Activated naive CD8-positive, alpha-beta T cell treated with anti-CD3 and anti-CD28 coated beads, Interleukin-2, amount 50 U/mL, for 24 hours (primary cell): ENCODE results near the gene PRDM2.
"Not testable (repeated sequence)": the region's sequence is repeated elsewhere in the genome, so short reads cannot be mapped to it uniquely, and the experiment has no call there.

Experiments used
- ATAC-seq: fragments of 150-1000 bp; cut with Tn5 transposase; one replicate; pipeline ENCODE4 v1.10.0; 2021
- DNase-seq: peaks from one replicate; pipeline ENCODE4 v3.0.0; 2021
- H3K27ac Mint-ChIP-seq: one replicate; pipeline ENCODE4 v1.8.0; 2021; ENCODE audit warnings: mild to moderate bottlenecking, mixed read lengths
- H3K27me3 Mint-ChIP-seq: one replicate; pipeline ENCODE4 v1.8.0; 2021; ENCODE audit warnings: mixed read lengths
- H3K36me3 Mint-ChIP-seq: one replicate; pipeline ENCODE4 v1.8.0; 2021; ENCODE audit warnings: low read depth, mixed read lengths
- H3K4me1 Mint-ChIP-seq: one replicate; pipeline ENCODE4 v1.8.0; 2021; ENCODE audit warnings: mixed read lengths
- H3K4me3 Mint-ChIP-seq: one replicate; pipeline ENCODE4 v1.8.0; 2021; ENCODE audit warnings: mild to moderate bottlenecking, moderate library complexity, mixed read lengths
- H3K9me3 Mint-ChIP-seq: one replicate; pipeline ENCODE4 v1.8.0; 2021; ENCODE audit warnings: mixed read lengths

PRDM2 gene

GRCh38 chr1:13707164-13707563, 7.2 kb downstream of the PRDM2 start:
- Mint-ChIP-seq H3K27me3 (no peaks in the 10 kb centered on the region), H3K27ac (no peak overlapping the region), H3K36me3 (peaks cover 17% of the 10 kb centered on the region), H3K9me3 (no peaks in the 10 kb centered on the region), H3K4me3 (no peak overlapping the region), H3K4me1 (peaks cover 73% of the 10 kb centered on the region)
- no peak for DNase-seq
- ATAC-seq: no peak

- ATAC-seq (no peak), DNase-seq (no peak)
- no peaks in the 10 kb centered on the region for H3K27me3 Mint-ChIP-seq
- H3K36me3 Mint-ChIP-seq: peaks cover 19% of the 10 kb centered on the region
- no peak overlapping the region for H3K4me3 Mint-ChIP-seq
- H3K27ac Mint-ChIP-seq: no peak overlapping the region
- H3K4me1 Mint-ChIP-seq: peaks cover 74% of the 10 kb centered on the region
- no peaks in the 10 kb centered on the region for H3K9me3 Mint-ChIP-seq
Observed at GRCh38 chr1:13708380-13708982, 8.5 kb downstream of the PRDM2 start.

- H3K4me3 Mint-ChIP-seq: no peak overlapping the region
- no peak overlapping the region for H3K27ac Mint-ChIP-seq
- peaks cover 68% of the 10 kb centered on the region for H3K4me1 Mint-ChIP-seq
- ATAC-seq (no peak), DNase-seq (no peak)
- no peaks in the 10 kb centered on the region for H3K9me3 Mint-ChIP-seq
- H3K27me3 Mint-ChIP-seq: no peaks in the 10 kb centered on the region
- H3K36me3 Mint-ChIP-seq: peaks cover 23% of the 10 kb centered on the region
Observed at GRCh38 chr1:13710086-13710485, 10.1 kb downstream of the PRDM2 start.

GRCh38 chr1:13714851-13715250, 14.9 kb downstream of the PRDM2 start:
- H3K4me1 Mint-ChIP-seq: peaks cover 34% of the 10 kb centered on the region
- no peak overlapping the region for H3K27ac Mint-ChIP-seq

GRCh38 chr1:13715616-13716287, 15.8 kb downstream of the PRDM2 start:
- peaks cover 28% of the 10 kb centered on the region for H3K36me3 Mint-ChIP-seq
- peaks cover 32% of the 10 kb centered on the region for H3K4me1 Mint-ChIP-seq
- DNase-seq, H3K9me3 Mint-ChIP-seq, ATAC-seq, H3K27ac Mint-ChIP-seq, H3K4me3 Mint-ChIP-seq, H3K27me3 Mint-ChIP-seq: not testable (repeated sequence)

More at GRCh38 chr1:13714851-13715250, 14.9 kb downstream of the PRDM2 start:
- Mint-ChIP-seq H3K9me3 (peaks cover 5% of the 10 kb centered on the region), H3K27me3 (no peaks in the 10 kb centered on the region), H3K36me3 (peaks cover 28% of the 10 kb centered on the region), H3K4me3 (no peak overlapping the region)
- DNase-seq (no peak), ATAC-seq (no peak)

- H3K27ac Mint-ChIP-seq: peak overlapping the region; percentile 54
- H3K4me1 Mint-ChIP-seq: peaks cover 49% of the 10 kb centered on the region
- no peak overlapping the region for H3K4me3 Mint-ChIP-seq
- no peaks in the 10 kb centered on the region for H3K27me3 Mint-ChIP-seq
- no peak for DNase-seq
- no peak for ATAC-seq
- H3K9me3 Mint-ChIP-seq: no peaks in the 10 kb centered on the region
- H3K36me3 Mint-ChIP-seq: peaks cover 10% of the 10 kb centered on the region
Observed at GRCh38 chr1:13722808-13723360, 22.9 kb downstream of the PRDM2 start.

GRCh38 chr1:13723810-13724209, 23.8 kb downstream of the PRDM2 start:
- H3K27ac Mint-ChIP-seq: peak overlapping the region; percentile 54
- no peaks in the 10 kb centered on the region for H3K9me3 Mint-ChIP-seq
- H3K27me3 Mint-ChIP-seq: no peaks in the 10 kb centered on the region
- H3K4me1 Mint-ChIP-seq: peaks cover 54% of the 10 kb centered on the region
- peaks cover 8% of the 10 kb centered on the region for H3K36me3 Mint-ChIP-seq
- DNase-seq (no peak), ATAC-seq (no peak)
- no peak overlapping the region for H3K4me3 Mint-ChIP-seq

- DNase-seq: peak; percentile 38
- Mint-ChIP-seq H3K4me3 (no peak overlapping the region), H3K27ac (peak overlapping the region; percentile 18), H3K9me3 (no peaks in the 10 kb centered on the region), H3K36me3 (peaks cover 7% of the 10 kb centered on the region), H3K27me3 (no peaks in the 10 kb centered on the region), H3K4me1 (peaks cover 69% of the 10 kb centered on the region)
- ATAC-seq: peak; percentile 34
Observed at GRCh38 chr1:13725714-13726175, 25.8 kb downstream of the PRDM2 start.

GRCh38 chr1:13728091-13728715, 28.2 kb downstream of the PRDM2 start:
- no peaks in the 10 kb centered on the region for H3K27me3 Mint-ChIP-seq
- peaks cover 84% of the 10 kb centered on the region for H3K4me1 Mint-ChIP-seq
- ATAC-seq: no peak
- H3K36me3 Mint-ChIP-seq: peaks cover 9% of the 10 kb centered on the region
- DNase-seq: no peak
- H3K4me3 Mint-ChIP-seq: no peak overlapping the region
- peak overlapping the region; percentile 44 for H3K27ac Mint-ChIP-seq
- H3K9me3 Mint-ChIP-seq: no peaks in the 10 kb centered on the region

GRCh38 chr1:13730291-13730690, 30.3 kb downstream of the PRDM2 start:
- Mint-ChIP-seq H3K36me3 (peaks cover 14% of the 10 kb centered on the region), H3K4me1 (peaks cover 84% of the 10 kb centered on the region), H3K27ac (peak overlapping the region; percentile 99), H3K9me3 (no peaks in the 10 kb centered on the region), H3K27me3 (no peaks in the 10 kb centered on the region), H3K4me3 (peak overlapping the region; percentile 84)
- no peak for ATAC-seq
- no peak for DNase-seq

GRCh38 chr1:13730751-13731482, 30.9 kb downstream of the PRDM2 start:
- ATAC-seq: peak; percentile 98
- Mint-ChIP-seq H3K27me3 (no peaks in the 10 kb centered on the region), H3K36me3 (peaks cover 19% of the 10 kb centered on the region), H3K27ac (peak overlapping the region; percentile 99), H3K4me1 (peaks cover 83% of the 10 kb centered on the region), H3K4me3 (peak overlapping the region; percentile 84), H3K9me3 (no peaks in the 10 kb centered on the region)
- peak; percentile 79 for DNase-seq

GRCh38 chr1:13731897-13732296, 31.9 kb downstream of the PRDM2 start:
- no peak for ATAC-seq
- Mint-ChIP-seq H3K4me1 (peaks cover 77% of the 10 kb centered on the region), H3K4me3 (peak overlapping the region; percentile 84)

GRCh38 chr1:13732971-13733667, 33.1 kb downstream of the PRDM2 start:
- Mint-ChIP-seq H3K4me1 (peaks cover 87% of the 10 kb centered on the region), H3K27me3 (no peaks in the 10 kb centered on the region), H3K27ac (peak overlapping the region; percentile 99), H3K36me3 (peaks cover 20% of the 10 kb centered on the region), H3K9me3 (no peaks in the 10 kb centered on the region), H3K4me3 (peak overlapping the region; percentile 45)
- DNase-seq: no peak
- no peak for ATAC-seq

More at GRCh38 chr1:13731897-13732296, 31.9 kb downstream of the PRDM2 start:
- H3K36me3 Mint-ChIP-seq: peaks cover 20% of the 10 kb centered on the region
- H3K27me3 Mint-ChIP-seq: no peaks in the 10 kb centered on the region
- no peak for DNase-seq
- peak overlapping the region; percentile 99 for H3K27ac Mint-ChIP-seq
- H3K9me3 Mint-ChIP-seq: no peaks in the 10 kb centered on the region

- Mint-ChIP-seq H3K4me1 (peaks cover 84% of the 10 kb centered on the region), H3K27me3 (no peaks in the 10 kb centered on the region), H3K36me3 (peaks cover 20% of the 10 kb centered on the region), H3K4me3 (no peak overlapping the region), H3K27ac (peak overlapping the region; percentile 99), H3K9me3 (no peaks in the 10 kb centered on the region)
- no peak for ATAC-seq
- no peak for DNase-seq
Observed at GRCh38 chr1:13733711-13734110, 33.7 kb downstream of the PRDM2 start.
